HL-60 (cell line): Measurements from ENCODE around the gene MRPL42.

Experiments used
- GABPA ChIP-seq: IDR thresholded peaks from 2 replicates; pipeline ENCODE4 v1.6.1; 2012; ENCODE audit warnings: low read depth
- POLR2AphosphoS5 ChIP-seq: IDR thresholded peaks from 2 replicates; pipeline ENCODE4 v1.6.1; 2012; ENCODE audit warnings: low read depth
- TF ChIP-seq, protein P1 (sequence below): IDR thresholded peaks from one replicate; pipeline ENCODE4 v1.5.1; 2011; ENCODE audit warnings: low read length, control low read depth, inconsistent platforms; ENCODE audit not compliant: insufficient read depth

- no peak for TF ChIP-seq GABPA
- TF ChIP-seq, protein P1, sequence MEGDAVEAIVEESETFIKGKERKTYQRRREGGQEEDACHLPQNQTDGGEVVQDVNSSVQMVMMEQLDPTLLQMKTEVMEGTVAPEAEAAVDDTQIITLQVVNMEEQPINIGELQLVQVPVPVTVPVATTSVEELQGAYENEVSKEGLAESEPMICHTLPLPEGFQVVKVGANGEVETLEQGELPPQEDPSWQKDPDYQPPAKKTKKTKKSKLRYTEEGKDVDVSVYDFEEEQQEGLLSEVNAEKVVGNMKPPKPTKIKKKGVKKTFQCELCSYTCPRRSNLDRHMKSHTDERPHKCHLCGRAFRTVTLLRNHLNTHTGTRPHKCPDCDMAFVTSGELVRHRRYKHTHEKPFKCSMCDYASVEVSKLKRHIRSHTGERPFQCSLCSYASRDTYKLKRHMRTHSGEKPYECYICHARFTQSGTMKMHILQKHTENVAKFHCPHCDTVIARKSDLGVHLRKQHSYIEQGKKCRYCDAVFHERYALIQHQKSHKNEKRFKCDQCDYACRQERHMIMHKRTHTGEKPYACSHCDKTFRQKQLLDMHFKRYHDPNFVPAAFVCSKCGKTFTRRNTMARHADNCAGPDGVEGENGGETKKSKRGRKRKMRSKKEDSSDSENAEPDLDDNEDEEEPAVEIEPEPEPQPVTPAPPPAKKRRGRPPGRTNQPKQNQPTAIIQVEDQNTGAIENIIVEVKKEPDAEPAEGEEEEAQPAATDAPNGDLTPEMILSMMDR: no peak
- no peak for TF ChIP-seq POLR2AphosphoS5
Observed at GRCh38 chr12:93549174-93549573, 81.9 kb downstream of the MRPL42 start.
